ENCODE results near the gene TMEM171.

Gene TMEM171

DNA sequence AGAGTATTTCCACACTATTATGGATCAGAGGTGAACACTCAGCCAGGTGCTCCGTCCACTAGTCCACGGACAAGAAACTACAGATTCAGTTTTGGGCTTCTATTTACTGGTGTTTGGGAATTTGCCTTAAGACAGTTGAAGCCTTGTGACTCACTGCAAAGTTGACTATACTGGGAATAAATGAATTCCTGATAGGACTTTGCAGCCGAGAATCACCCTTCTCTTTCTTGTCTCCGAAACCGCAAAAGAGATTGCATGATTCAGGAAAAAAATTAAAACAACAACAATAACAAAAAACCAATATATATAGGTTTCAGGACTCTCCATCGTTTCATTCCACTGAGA lies 716 bp downstream of the TMEM171 start:
- DNase-seq, result no peak

DNA sequence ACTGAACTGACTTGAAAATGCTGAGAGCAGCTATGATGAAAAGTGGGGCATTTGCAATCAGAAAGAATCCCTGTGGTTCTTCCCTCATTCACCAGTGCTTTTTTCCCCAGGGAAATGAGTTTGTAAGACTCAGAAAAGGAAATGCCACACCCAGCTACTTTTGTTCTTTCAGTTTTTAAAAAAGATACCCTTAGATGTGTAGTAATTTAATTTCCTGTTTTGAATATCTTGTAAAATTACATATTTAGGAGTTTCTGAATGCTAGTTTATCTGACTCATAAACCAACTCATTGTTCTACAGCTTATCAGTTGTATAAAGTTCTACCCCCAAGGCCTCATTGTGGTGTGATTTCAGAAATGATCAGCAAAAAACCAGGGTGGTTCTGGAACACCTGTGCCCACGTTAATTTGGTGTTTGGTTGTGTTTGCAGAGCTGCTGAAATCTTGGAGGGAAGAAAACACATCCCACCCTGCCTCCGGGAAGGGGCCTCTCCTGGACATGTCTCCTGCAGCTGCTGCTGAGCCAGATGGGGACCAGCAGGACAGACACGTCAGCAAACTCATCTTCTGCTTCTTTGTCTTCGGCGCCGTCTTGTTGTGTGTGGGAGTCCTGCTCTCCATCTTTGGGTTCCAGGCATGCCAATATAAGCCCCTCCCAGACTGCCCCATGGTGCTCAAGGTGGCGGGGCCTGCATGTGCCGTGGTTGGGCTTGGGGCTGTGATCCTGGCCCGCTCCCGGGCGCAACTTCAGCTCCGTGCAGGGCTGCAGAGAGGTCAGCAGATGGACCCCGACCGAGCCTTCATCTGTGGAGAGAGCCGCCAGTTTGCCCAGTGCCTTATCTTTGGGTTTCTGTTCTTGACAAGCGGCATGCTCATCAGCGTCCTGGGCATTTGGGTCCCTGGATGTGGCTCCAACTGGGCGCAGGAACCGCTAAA lies 2.8 kb downstream of the TMEM171 start:
- DNase-seq, result no peak

DNA sequence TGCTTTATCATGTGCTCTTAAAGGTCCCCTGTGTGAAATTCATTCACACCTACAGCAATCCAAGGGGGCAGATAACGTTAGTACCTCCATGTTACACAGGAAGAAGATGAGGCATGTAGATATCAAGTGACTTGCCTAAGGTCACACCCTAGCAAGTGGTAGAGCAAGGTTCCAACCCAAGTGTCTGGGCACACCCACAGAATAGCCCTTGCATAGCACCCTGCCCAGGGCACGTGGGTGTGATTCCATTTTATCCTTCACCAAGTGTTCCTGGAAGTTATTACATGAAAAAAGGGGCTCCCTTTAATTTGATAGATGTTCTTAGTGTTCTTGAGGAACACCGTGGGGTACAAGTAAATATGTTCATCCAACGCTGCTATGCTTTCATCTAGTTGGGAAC lies 4.9 kb downstream of the TMEM171 start:
- DNase-seq, result no peak

DNA sequence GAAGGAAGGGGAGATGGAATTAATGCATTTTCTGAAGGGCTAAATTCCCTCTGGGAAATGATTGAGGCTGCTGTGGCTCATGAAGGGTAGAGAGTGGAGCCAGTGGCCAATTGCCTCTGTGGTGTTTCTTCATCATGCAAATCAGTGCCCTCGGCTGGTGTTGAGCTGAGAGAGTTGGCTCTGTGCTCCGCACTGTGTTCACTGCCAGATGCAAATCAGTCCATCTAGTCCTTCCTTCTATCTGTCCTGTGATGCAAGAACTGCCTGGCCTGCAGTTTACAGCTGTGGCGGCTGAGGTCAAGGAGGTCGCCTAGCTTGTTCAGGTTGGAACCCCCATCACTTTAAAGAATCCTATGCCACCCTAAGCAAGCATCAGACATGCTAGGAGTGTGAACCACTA lies 6.0 kb downstream of the TMEM171 start:
- DNase-seq, result no peak

DNA sequence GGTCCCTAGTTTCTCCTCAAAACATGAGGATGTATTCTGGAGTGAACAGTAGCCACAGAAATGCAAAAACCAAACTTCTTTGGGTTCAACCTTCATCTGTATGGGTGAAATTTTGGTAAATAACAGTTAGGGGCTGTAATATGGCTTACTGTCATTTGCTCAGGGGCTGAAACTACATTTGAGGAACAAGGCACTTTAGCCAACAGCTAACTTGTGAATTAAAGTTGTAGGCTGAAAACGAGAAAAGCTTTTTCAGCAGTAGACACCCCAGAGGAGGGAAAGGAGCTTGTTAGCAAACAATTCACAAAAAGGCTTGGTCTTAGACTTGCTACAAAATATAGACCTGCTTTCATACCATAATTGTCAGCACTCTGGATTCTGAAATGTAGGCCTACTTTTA lies 6.6 kb downstream of the TMEM171 start:
- DNase-seq, result no peak

DNA sequence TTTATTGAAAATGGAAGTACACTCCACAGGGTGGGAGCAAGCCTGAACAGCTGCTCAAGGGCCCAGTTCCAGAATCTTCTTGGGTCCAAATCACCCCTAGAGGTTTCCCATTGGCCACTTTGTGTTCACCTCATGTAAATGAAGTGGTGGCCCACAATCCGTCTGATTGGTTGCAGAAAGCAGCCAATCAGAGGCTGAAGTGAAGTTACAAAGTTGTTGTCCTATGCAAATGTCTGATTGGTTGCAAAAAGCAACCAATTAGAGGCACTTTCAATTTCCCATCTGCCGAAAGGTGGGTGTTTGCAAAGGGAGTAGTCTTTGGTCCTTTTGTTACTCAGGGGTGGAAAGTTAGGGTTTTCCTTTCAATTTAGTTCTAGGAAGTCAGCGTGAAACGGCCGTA lies 8.8 kb downstream of the TMEM171 start:
- no peak for DNase-seq

DNA sequence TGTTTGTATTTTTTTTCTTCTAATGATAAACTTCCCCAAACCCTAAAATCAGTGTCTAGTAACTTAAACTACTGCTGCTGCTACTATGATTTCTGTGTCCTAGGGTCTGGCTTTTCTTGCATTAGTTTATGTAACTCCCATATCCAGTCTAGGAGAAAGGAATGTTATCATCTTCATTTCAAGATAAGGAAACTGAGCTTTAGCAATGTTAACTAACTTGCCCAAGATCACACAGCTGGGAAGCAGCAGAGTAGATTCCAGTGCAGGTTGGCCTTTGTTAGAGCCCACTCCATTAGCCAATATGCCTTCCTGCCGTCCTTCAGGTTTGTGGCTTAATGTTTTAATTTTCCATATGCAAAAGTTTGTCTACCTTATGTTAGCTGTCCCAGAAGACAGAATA lies 10.4 kb downstream of the TMEM171 start:
- DNase-seq, result no peak

DNA sequence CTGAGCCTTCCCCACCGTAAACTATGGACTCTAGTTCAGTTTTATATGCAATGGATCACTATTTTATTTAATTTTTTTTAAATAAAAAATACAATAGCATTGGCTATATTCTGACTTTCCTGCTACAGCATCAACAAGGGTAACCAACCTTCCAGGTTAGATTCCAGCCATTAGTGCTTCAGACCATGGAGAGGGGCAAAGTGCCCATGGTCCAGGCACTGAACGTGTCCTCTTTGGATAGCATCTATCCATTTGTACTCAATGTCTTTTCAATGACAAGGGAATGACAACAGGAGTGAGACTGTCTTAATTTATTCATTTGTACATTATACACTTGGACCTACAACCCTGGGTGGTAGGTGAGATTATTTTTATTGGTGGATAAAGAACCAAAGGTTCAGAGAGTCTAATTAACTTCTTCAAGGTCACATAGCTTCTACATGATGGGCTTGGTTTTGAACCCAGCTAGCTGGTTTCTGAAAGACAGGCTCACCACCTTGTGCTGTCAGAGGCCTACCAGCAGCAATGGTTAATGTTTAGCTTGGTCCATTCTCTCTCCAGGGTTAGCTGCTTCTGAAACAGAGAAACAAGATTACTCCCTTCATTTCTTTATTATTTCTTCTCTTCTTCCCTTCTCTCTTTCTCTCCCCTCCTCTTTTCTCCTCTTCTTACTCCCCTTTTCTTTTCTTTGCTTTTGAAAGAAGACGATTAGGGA lies 11.5 kb downstream of the TMEM171 start:
- no peak for DNase-seq

DNA sequence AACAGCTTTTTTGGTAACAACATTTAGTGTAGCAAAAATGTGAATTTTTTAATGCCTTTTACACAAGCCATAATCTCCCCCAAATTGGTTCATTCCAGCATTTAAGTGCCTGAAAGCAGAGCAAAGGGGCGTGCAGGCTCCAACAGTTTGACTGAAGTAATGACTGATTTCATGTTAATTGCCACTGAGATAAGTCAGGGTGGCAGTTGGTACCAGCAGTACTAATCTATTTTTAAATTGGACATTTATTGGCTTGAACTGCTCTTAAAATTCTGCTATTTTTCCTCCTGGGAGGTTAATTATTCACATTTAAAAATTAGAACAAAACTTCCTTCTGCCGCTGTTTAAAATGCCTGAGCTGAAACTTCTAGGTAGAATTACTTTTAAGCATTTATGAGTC lies 12.4 kb downstream of the TMEM171 start:
- no peak for DNase-seq

DNA sequence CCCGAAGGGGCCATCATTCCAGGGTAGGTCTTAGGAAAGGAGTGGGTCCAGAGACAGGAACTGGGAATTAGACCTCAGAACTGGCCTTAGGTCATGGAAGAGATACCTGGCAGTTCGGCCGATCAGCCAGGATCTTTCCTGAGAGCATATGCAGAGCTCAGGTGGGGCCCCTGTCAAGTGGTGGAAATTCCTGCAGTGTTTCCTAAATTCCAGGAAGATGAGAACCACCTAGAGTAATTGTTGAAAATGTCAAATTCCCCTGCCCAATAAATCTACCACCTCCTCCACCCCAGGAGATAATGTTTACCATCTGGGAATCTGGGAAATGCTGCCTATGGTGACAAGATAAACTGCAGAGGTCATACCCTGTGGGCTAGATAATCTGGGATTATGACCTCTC lies 14.6 kb downstream of the TMEM171 start:
- no peak for DNase-seq

DNA sequence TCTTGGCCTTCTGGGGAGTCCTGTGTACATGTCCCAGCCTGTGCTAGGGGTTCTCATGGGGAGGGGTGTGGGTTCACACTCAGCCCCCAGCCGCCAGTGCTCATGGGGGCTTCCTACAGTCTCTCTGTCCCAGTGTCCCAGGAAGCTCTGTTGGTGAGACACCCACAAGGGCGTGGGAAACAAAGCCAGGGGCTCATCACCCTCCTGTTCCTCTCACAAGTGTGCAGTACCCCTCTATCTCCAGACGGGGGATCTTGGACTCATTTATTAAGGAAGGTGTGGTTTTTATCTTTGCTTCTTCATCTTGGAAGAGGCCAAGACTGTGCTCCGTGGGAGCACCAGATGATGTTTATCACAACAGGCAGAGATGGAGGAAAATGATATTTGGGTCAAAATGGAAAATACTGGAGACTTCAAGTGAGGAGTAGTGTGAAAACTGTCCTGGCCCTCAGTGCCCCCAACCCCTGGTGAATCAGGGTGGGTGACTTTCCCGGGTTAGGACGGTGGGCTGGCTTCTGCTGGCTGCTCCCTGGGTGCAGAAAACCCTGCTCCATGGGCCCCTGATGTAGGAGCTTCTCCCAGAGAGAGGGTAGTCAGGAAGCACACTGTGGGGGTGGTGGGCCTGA lies 15.2 kb downstream of the TMEM171 start:
- peak in 1 of 2 experiments; percentile 3 for DNase-seq

DNA sequence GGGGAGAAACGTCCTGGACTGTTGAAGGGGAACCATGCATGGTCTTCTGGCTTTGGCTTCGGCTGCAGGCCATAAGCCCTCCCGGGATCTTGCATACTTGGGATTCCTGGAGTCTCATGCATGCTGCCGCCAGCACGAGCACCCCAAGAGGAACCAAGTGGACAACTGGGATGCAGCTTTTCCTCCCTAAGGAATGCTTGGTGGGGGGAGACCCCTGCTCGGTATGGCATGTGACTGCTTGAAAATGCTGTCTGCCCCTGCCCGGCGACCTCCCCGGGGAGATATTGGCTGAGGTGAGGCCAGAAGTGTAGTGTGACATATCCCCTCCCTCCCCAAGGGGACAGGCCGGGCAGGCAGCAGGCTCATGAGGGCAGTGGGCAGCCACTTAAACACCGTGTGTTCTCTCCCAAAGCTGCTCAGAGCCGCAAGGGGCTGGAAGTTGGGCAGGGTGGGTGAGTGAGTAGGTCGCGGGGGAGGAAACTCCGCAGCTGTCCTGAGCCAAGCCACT lies 15.7 kb downstream of the TMEM171 start:
- DNase-seq, result no peak

DNA sequence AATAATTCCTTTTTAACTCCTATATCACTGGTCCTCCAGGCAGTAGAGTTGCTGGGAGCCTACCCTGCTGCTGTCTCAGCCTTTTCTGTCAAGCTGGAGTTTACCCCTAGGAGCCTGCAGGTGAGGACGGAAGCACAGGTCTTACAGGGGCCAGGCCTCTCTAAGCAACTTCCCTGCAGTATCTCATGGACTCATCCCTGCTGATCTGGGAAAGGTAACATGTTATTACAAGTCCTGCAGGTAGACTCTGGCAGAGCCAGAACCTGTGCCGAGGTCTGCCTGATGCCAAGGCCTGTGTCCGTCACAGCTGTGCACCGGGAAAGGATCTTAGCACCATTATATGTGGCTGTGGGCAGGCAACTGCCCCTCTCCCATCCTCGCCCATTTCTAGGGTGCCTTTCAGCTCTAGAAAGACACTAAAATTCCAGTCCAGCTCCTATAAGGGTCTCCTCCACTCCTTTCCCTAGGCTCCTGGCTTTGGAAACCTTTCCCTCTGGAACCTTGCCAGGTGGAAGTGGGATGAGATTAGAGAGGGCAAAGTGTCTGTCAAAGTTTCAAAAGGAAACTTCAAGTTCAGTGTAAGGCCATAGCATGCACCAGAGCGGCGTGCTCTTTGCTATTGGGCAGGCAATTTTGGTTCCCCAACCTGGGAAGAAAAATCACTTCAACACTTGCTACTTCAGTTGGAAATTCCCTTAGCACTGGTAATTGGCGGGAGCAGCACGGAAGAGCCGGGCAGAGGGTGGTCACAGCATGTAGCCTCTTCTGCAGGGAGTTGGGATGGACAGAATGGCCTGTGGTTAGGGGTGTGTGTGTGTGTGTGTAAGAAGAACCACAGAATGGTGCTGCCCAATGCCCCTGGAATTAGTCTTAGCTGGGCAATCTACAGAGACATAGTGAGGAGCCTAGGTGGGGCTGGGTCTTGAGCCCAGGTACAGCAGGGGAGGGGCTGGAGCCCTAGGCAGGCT lies 17.5 kb downstream of the TMEM171 start:
- no peak for DNase-seq

DNA sequence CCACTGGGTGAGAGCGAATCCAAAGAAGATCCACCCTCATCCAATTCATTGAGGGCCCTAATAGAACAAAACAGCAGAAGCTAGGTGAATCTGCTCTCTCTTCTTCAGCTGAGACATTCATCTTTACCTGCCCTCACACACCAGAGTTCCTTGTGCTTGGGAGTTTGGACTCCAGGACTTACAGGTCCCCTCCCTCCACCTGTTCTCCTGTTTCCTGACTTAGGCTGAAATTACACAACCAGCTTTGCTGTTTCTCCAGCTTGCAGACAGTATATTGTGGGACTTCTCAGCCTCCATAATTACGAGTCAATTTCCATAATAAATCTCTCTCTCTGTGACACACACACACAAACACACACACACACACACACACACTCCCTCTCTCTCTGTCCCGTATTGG lies 19.1 kb downstream of the TMEM171 start:
- no peak for DNase-seq

DNA sequence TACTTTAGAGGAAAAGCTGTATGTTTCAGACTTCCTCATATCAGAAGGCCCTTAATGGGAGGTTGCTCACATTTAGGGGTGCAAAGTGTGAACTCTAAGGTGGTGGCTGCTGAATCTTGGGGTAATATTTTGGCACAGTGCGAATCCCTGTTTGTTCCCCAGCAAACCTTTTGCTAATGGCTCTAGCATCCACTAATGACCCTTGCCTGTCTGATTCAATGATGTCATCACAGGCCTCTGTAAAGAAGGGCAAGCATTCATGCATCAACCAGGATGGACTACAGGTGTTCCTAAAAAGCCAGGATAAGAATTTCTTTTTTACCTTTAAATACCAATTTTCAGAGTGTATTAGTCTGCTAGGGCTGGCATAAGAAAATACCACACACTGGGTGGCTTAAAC lies 20.4 kb downstream of the TMEM171 start:
- no peak for DNase-seq

DNA sequence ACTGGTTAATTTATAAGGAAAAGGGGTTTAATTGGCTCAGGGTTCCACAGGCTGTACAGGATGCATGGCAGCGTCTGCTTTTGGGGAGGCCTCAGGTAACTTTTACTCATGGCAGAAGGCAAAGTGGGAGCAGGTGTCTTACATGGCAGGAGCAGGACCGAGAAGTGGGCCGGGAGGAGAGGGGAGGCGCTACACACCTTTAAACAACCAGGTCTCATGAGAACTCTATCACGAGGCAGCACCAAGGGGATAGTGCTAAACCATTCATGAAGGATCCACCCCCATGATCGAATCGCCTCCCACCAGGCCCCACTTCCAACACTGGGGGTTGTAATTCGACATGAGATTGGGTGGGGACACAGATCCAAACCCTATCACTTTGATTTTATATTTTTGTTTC lies 21.7 kb downstream of the TMEM171 start:
- no peak for DNase-seq

DNA sequence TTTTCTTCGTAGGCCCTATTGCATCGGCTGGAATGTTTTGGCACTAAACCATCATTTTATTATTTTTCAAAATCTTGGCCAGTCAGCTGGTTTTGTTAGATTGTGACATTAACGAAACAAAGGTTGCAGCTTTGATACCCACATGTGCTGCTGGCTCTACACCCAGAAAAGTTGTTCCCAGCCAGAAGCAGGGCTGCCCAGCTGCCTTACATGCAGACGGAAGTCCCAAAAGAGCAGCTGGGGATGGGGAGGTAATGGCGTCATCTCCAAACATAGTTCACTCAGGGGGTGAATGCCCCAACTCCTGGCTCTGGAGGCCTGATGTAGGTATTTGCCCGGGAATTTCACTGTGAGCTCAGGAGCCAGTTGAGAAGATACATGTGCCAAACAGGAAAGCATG lies 23.3 kb downstream of the TMEM171 start:
- no peak for DNase-seq

DNA sequence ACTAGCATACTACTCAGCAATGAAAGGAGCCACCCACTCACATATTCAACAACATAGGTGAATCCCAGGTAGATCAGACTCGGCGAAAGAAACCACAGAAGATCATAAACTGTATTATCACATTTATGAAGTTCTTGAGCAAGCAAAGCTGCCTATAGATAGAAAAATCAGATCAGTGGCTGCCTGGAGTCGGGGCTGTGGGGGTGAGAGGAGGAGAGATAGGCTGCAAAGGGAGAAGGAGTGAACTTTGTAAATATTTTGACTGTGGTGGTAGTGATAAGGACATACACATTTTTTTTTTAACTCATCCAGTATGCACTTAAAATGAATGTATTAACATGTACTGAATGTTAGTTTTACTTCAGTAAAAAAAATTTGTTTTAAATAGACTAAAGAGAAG lies 29.2 kb downstream of the TMEM171 start:
- no peak for DNase-seq

DNA sequence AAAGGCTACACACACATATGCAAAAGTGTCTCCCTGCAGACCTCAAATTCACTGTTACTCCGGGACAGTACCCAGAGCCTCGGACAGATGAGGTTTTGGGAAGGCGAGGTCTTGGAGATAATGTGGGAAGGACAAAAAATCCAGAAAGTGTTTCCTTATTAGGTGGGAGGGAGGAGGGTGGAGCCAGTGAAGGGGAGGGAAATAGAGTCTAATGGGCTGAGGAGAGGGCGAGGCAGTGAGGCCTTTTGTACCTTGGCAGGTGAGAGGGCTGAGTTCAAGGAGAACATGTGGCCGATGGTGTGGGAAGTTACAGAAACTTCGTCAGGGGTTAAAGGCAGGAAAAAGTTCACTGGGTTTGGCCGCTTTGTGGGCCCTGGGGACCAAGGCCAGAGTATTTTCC lies 30.5 kb downstream of the TMEM171 start:
- DNase-seq, result no peak

DNA sequence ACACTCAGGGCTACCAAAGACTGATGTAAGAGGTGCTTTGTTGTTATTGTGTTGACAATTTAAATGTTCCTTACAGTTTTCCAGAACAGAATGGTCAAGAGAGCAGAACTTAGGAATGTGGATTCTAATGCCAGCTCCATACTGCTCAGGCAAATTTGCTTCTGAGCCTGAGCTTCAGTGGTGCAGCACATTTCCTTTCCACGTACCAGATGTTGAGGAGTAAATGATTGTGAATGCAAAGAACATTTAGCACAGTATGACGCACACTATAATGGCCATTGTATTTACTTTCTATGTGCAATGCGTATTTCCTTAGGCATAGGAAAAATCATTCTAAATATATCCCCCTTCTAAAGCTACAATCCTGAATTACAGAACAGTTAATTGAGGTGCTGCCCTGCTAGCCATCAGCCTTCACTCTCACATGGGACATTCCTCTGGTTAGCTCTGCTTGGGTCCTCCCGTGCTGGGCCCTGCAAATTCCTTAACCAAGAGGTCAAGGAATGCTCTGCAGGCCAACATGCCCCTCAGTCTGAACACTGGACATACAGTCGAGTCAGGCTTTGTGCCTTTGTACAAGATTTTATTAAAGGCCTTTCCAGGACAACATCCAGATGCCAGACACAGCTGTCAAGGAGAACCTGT lies 31.5 kb downstream of the TMEM171 start:
- no peak for DNase-seq

DNA sequence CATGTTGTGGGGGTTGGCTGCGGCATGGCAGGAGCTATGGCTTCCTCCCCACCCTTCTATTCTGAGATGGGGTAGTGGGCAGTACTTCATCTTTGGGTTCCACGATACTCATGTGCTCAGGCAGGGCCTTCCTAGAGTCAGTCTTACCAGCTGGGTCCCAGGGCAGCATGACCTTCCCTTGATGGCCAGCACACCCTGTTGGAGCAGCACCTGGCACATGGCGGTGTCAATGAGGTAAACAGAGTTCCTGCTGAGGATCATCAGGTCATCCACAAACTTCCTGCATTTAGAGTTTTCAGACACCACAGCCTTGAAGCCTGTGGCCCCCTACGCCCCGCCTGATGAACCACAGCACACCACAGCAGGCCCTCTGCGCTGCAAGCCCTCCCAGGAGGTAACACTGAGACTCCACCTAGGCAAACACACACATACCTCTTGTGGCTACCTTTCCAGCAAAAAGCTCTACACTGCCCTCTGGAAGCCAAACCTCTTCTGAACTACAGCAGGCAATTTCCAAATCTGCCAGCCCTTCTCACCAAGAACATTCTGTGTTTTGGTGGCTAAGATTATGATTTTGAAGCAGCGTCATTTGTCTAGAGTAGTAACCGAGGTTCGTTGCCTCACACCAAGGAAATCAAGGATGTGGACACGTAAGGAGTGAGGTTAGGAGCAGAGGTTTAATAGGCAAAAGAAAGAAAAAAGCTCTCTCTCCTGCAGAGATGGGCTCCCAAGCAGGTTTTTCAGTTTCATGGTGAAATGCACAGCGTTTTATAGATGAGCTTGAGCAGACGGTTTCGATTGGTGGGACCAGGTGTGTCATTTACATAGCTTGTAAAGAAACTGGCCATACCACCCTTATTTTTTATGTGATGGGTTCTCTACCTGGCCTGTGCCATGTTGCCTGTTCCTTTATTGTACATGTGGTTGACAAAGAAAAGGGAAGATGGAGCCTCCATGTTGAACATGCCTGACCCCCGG lies 32.3 kb downstream of the TMEM171 start:
- no peak for DNase-seq

All from AML-193 (cell line).